Measurements from ENCODE around the gene BBS5.
A peak's percentile ranks its signal among the peaks of the same experiment; 100 is the strongest.
"Not testable (repeated sequence)": the region's sequence is repeated elsewhere in the genome, so short reads cannot be mapped to it uniquely, and the experiment has no call there.

Gene BBS5

DNA sequence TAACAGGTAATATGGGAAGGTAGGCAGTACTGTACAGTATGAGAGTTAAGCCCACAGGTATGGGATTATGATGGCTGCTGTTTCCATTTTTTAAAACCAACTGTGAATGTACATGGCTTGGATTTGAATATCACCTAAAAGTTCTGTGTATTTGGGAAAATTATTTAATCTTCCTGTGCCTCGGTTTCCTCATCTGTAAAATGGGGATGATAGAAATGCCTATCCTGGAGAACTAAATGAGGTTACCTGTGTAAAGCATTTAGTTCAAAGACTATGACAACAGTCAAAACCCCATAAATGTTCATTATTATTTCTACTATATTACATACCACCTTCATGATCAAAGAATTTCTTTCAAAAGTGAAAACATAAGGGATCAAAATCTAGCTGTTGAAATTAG is 33.8 kb downstream of the BBS5 start:
- Histone ChIP-seq H3K36me3 (ENCODE audit: control insufficient read depth, insufficient read depth, low read length, severe bottlenecking) (no peaks in the 10 kb centered on the region), H3K9me3 (ENCODE audit: control insufficient read depth, low read length) (no peaks in the 10 kb centered on the region), H3K4me1 (ENCODE audit: control insufficient read depth, insufficient read depth, low read length) (peaks cover 15% of the 10 kb centered on the region), H3K4me3 (ENCODE audit: low read length) (no peak overlapping the region), H3K27me3 (replicated peaks; ENCODE audit: control insufficient read depth, insufficient read depth, low read length) (no peaks in the 10 kb centered on the region), H3K9ac (ENCODE audit: low read length) (no peak overlapping the region)
- no peak for DNase-seq (ENCODE audit: low read depth)

DNA sequence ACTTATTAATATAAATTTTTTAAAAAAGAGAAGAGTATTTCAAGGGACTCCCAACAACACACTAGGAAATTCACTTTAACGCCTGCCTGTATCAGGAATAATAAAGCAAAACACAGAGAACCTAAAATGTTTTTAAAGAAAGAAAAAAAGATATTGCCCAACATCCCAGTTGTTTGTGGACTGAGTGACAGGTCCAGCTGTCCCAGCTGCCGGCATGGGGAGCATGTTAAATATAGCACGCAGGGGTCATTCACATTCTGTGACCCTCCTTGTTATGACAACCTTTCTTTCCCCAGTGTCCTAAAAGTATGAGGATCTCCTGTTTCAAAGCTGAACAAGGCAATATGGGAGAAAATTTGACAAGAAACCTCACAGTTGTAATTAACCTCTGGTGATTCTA is 34.6 kb downstream of the BBS5 start:
- Histone ChIP-seq H3K27me3 (replicated peaks; ENCODE audit: control insufficient read depth, insufficient read depth, low read length) (no peaks in the 10 kb centered on the region), H3K9me3 (ENCODE audit: control insufficient read depth, low read length) (no peaks in the 10 kb centered on the region), H3K9ac (ENCODE audit: low read length) (no peak overlapping the region), H3K36me3 (ENCODE audit: control insufficient read depth, insufficient read depth, low read length, severe bottlenecking) (no peaks in the 10 kb centered on the region), H3K4me3 (ENCODE audit: low read length) (no peak overlapping the region), H3K4me1 (ENCODE audit: control insufficient read depth, insufficient read depth, low read length) (peaks cover 13% of the 10 kb centered on the region)
- DNase-seq (ENCODE audit: low read depth) = no peak

- H3K4me1 ChIP-seq (ENCODE audit: control insufficient read depth, insufficient read depth, low read length); H3K4me3 ChIP-seq (ENCODE audit: low read length); H3K9me3 ChIP-seq (ENCODE audit: control insufficient read depth, low read length); H3K9ac ChIP-seq (ENCODE audit: low read length); H3K27me3 ChIP-seq (replicated peaks; ENCODE audit: control insufficient read depth, insufficient read depth, low read length); DNase-seq (ENCODE audit: low read depth); H3K36me3 ChIP-seq (ENCODE audit: control insufficient read depth, insufficient read depth, low read length, severe bottlenecking): not testable (repeated sequence)
These were observed 35.5 kb downstream of the BBS5 start for GRCh38 chr2:169514758-169515157.

DNA sequence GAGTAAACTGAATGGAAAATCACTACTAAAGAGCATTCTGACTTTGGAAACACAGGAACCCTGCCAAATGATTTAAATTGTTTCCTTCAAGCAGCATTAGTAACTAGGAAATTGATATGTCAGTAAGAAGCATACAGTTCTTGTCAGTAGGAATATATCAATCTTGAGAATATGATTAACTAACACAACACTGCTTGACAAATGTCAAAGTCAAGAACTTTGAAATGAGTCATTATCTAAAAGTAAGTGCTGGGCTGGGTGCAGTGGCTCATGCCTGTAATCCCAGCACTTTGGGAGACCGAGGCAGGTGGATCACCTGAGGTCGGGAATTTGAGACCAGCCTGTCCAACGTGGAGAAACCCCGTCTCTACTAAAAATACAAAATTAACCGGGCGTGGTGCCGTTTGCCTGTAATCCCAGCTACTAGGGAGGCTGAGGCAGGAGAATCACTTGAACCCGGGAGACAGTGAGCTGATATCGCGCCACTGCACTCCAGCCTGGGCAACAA is 37.2 kb downstream of the BBS5 start:
- not testable (repeated sequence) for H3K9ac ChIP-seq (ENCODE audit: low read length)

DNA sequence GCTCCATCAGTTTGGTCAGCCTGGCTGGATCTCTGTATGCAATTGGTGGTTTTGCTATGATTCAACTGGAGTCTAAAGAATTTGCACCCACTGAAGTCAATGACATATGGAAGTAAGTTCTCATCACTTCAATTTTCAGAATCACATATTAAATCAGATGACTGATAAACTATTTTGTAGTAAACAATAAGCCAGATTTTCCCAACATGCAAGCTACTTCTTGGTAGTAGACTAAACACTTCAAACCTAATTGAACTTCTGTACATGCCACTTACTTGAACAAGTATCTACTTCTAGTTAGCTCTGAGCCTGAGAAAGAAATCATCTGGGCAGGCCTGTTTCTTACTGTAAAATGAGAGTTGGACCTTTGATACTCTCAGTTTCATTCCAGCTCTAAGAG is 41.6 kb downstream of the BBS5 start:
- Histone ChIP-seq H3K4me3 (ENCODE audit: low read length) (no peak overlapping the region), H3K27me3 (replicated peaks; ENCODE audit: control insufficient read depth, insufficient read depth, low read length) (no peaks in the 10 kb centered on the region)
- no peak for DNase-seq (ENCODE audit: low read depth)

More for the DNA sequence above, 37.2 kb downstream of the BBS5 start:
- not testable (repeated sequence) for H3K27me3 ChIP-seq (replicated peaks; ENCODE audit: control insufficient read depth, insufficient read depth, low read length); H3K36me3 ChIP-seq (ENCODE audit: control insufficient read depth, insufficient read depth, low read length, severe bottlenecking); H3K4me3 ChIP-seq (ENCODE audit: low read length); DNase-seq (ENCODE audit: low read depth); H3K4me1 ChIP-seq (ENCODE audit: control insufficient read depth, insufficient read depth, low read length); H3K9me3 ChIP-seq (ENCODE audit: control insufficient read depth, low read length)

DNA sequence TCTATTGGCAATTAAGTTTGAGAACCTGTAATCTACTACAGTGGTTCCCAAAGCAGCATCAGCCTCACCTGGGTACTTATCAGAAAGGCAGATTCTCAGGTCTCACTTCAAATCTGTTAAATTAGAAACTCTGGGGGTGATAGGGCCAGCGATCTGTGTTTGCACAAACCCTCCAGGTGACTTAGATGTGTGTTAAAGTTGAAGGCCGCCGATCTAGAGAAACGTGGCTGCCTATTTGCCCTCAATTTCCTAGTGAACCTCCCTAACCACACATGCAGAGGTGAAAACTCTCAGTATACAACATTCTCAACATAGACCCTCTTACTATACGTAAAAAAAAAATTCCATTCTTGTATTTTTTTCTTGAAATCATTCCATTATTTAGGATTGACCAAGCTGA is 44.4 kb downstream of the BBS5 start:
- H3K9me3 ChIP-seq (ENCODE audit: control insufficient read depth, low read length) = no peaks in the 10 kb centered on the region
- peaks cover 22% of the 10 kb centered on the region for H3K36me3 ChIP-seq (ENCODE audit: control insufficient read depth, insufficient read depth, low read length, severe bottlenecking)
- no peaks in the 10 kb centered on the region for H3K4me1 ChIP-seq (ENCODE audit: control insufficient read depth, insufficient read depth, low read length)
- no peak overlapping the region for H3K9ac ChIP-seq (ENCODE audit: low read length)
- no peak overlapping the region for H3K4me3 ChIP-seq (ENCODE audit: low read length)
- DNase-seq (ENCODE audit: low read depth) = no peak
- H3K27me3 ChIP-seq (replicated peaks; ENCODE audit: control insufficient read depth, insufficient read depth, low read length) = no peaks in the 10 kb centered on the region

More for the DNA sequence above, 41.6 kb downstream of the BBS5 start:
- no peaks in the 10 kb centered on the region for H3K4me1 ChIP-seq (ENCODE audit: control insufficient read depth, insufficient read depth, low read length)
- H3K36me3 ChIP-seq (ENCODE audit: control insufficient read depth, insufficient read depth, low read length, severe bottlenecking) = peaks cover 5% of the 10 kb centered on the region
- no peak overlapping the region for H3K9ac ChIP-seq (ENCODE audit: low read length)
- no peaks in the 10 kb centered on the region for H3K9me3 ChIP-seq (ENCODE audit: control insufficient read depth, low read length)

- H3K9ac ChIP-seq (ENCODE audit: low read length) = no peak overlapping the region
- no peak for DNase-seq (ENCODE audit: low read depth)
- H3K27me3 ChIP-seq (replicated peaks; ENCODE audit: control insufficient read depth, insufficient read depth, low read length) = no peaks in the 10 kb centered on the region
- no peak overlapping the region for H3K4me3 ChIP-seq (ENCODE audit: low read length)
- no peaks in the 10 kb centered on the region for H3K9me3 ChIP-seq (ENCODE audit: control insufficient read depth, low read length)
- no peaks in the 10 kb centered on the region for H3K4me1 ChIP-seq (ENCODE audit: control insufficient read depth, insufficient read depth, low read length)
- peaks cover 37% of the 10 kb centered on the region for H3K36me3 ChIP-seq (ENCODE audit: control insufficient read depth, insufficient read depth, low read length, severe bottlenecking)
These were observed 46.1 kb downstream of the BBS5 start for GRCh38 chr2:169525434-169525833.

DNA sequence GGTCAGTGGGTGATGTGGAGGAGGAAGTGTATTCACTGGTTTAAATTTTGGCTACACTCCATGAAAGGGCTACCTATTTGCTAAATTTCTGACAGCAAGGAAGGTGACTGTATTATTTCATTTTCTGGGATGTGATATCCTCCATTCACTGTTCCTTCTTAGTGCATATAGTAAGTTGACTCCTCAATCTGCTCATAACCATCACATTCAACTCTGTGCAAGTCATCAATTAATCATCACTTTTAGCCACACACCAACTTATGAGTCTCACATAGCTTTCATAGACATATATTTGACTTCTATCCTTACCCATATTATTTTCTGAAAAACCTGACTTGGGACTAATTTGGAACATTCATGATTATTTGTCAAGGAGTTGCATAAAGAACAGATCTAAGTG is 47.2 kb downstream of the BBS5 start:
- Histone ChIP-seq H3K27me3 (replicated peaks; ENCODE audit: control insufficient read depth, insufficient read depth, low read length) (no peaks in the 10 kb centered on the region), H3K4me3 (ENCODE audit: low read length) (no peak overlapping the region), H3K36me3 (ENCODE audit: control insufficient read depth, insufficient read depth, low read length, severe bottlenecking) (peaks cover 46% of the 10 kb centered on the region), H3K4me1 (ENCODE audit: control insufficient read depth, insufficient read depth, low read length) (no peaks in the 10 kb centered on the region), H3K9me3 (ENCODE audit: control insufficient read depth, low read length) (no peaks in the 10 kb centered on the region), H3K9ac (ENCODE audit: low read length) (no peak overlapping the region)
- DNase-seq (ENCODE audit: low read depth) = no peak

GRCh38 chr2:169528271-169528701 is 49.0 kb downstream of the BBS5 start:
- no peaks in the 10 kb centered on the region for H3K27me3 ChIP-seq (replicated peaks; ENCODE audit: control insufficient read depth, insufficient read depth, low read length)
- H3K4me3 ChIP-seq (ENCODE audit: low read length) = no peak overlapping the region
- DNase-seq (ENCODE audit: low read depth) = peak; percentile 83
- H3K36me3 ChIP-seq (ENCODE audit: control insufficient read depth, insufficient read depth, low read length, severe bottlenecking) = peaks cover 51% of the 10 kb centered on the region
- H3K4me1 ChIP-seq (ENCODE audit: control insufficient read depth, insufficient read depth, low read length) = no peaks in the 10 kb centered on the region
- no peaks in the 10 kb centered on the region for H3K9me3 ChIP-seq (ENCODE audit: control insufficient read depth, low read length)
- no peak overlapping the region for H3K9ac ChIP-seq (ENCODE audit: low read length)

DNA sequence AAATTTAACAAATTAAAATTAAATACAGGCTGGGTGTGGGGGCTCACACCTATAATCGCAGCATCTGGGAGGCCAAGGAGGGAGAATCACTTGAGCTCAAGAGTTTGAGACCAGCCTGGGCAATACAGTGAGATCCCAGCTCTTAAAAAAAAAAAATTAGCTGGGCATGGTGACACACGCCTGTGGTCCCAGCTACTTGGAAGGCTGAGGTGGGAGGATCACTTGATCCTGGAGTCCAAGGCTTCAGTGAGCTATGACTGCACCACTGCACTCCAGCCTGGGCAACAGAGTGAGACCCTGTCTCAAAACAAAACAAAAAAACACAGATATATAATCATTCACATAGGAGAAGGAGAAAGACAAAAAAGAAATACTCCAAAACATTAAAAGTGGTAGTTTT is 60.2 kb downstream of the BBS5 start:
- H3K4me1 ChIP-seq (ENCODE audit: control insufficient read depth, insufficient read depth, low read length); H3K27me3 ChIP-seq (replicated peaks; ENCODE audit: control insufficient read depth, insufficient read depth, low read length); H3K4me3 ChIP-seq (ENCODE audit: low read length); H3K9me3 ChIP-seq (ENCODE audit: control insufficient read depth, low read length); H3K9ac ChIP-seq (ENCODE audit: low read length); DNase-seq (ENCODE audit: low read depth): not testable (repeated sequence)
- H3K36me3 ChIP-seq (ENCODE audit: control insufficient read depth, insufficient read depth, low read length, severe bottlenecking) = peaks cover 29% of the 10 kb centered on the region

DNA sequence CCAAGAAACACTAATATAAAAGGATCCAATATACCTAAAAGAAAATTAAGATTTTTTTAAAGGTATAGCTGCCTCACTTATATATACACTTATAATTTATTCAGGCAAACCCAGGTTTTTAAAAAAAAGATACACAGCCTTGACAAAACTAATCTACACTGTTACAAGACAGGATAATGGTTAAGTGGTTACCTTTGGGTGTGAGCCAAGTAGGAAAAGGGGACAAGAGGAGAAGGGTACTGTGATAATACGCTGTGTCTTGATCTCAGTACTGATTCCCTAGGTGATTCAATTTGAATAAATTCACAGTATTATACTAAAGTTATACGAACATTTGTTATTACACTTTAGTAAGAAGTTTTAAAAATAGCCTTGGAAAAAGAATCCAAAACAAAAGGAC is 60.9 kb downstream of the BBS5 start:
- peaks cover 6% of the 10 kb centered on the region for H3K4me1 ChIP-seq (ENCODE audit: control insufficient read depth, insufficient read depth, low read length)
- H3K9ac ChIP-seq (ENCODE audit: low read length) = no peak overlapping the region
- H3K9me3 ChIP-seq (ENCODE audit: control insufficient read depth, low read length) = no peaks in the 10 kb centered on the region
- H3K27me3 ChIP-seq (replicated peaks; ENCODE audit: control insufficient read depth, insufficient read depth, low read length) = no peaks in the 10 kb centered on the region
- no peak for DNase-seq (ENCODE audit: low read depth)
- peaks cover 29% of the 10 kb centered on the region for H3K36me3 ChIP-seq (ENCODE audit: control insufficient read depth, insufficient read depth, low read length, severe bottlenecking)
- H3K4me3 ChIP-seq (ENCODE audit: low read length) = no peak overlapping the region

DNA sequence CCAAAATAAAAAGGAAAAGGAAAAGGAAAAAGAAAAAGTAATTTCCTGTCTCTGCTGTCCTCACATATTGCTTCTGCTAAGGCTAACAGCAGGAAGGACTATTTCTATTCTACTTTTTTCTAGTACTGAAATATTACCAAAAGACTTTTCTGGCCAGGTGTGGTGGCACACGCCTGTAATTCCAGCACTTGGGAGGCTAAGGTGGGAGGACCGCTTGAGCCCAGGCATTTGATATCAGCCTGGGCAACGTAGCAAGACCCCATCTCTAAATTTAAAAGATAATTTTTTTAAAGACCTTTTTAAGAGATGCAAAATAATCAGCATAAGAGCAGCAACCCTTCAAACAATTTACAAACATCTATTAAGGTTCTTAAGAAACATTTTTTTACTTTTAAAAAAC is 63.1 kb downstream of the BBS5 start:
- Histone ChIP-seq H3K9ac (ENCODE audit: low read length) (no peak overlapping the region), H3K9me3 (ENCODE audit: control insufficient read depth, low read length) (no peaks in the 10 kb centered on the region), H3K27me3 (replicated peaks; ENCODE audit: control insufficient read depth, insufficient read depth, low read length) (no peaks in the 10 kb centered on the region), H3K4me3 (ENCODE audit: low read length) (no peak overlapping the region), H3K36me3 (ENCODE audit: control insufficient read depth, insufficient read depth, low read length, severe bottlenecking) (peaks cover 23% of the 10 kb centered on the region), H3K4me1 (ENCODE audit: control insufficient read depth, insufficient read depth, low read length) (peaks cover 6% of the 10 kb centered on the region)
- DNase-seq (ENCODE audit: low read depth) = no peak

All from adipocyte (in vitro differentiated cells).